ENCODE results near the gene ATP6V1B1.

The ATP6V1B1 gene

DNA sequence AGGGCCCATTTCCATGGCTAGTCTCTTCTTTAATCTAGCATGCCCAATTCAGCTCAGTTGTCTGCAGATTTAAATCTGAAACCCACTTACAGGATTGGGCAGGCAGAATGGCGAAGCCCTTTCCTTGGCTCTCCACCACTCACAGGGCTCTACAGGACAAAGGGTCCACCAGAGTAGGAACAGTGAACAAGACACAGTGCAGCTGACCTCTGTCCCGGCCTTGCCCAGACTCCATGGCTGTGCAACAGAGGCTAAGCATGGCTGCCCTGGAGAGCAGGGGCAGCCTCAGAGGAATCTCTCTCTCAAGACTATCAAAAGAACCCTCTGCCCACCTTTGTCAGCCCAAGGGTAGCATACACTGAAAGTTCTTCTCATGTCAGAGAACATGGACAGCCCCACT lies 9.7 kb upstream of the ATP6V1B1 start:
- no peak for DNase-seq (ENCODE audit: low read depth in 1 of 2, low spot score in 1 of 2)

DNA sequence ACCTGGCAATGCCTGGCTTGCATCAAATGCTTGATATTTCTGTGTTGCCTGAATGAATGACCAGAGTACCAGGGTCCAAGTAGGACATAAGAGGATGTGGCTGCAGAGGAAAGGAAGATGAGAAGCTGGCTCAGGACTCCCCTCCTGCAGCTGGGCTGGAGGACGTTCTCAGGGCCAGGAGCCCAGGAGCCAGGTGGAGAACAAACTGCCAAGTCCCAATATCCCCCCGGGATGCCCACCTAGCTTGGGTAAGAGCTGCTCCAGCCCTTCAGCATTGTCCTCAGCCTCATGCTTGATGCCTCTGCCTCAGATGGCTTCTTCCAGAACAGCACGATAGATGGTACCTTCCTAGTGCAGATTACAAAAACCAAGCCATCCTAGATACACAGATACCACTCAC lies 8.6 kb upstream of the ATP6V1B1 start:
- no peak for DNase-seq (ENCODE audit: low read depth in 1 of 2, low spot score in 1 of 2)

DNA sequence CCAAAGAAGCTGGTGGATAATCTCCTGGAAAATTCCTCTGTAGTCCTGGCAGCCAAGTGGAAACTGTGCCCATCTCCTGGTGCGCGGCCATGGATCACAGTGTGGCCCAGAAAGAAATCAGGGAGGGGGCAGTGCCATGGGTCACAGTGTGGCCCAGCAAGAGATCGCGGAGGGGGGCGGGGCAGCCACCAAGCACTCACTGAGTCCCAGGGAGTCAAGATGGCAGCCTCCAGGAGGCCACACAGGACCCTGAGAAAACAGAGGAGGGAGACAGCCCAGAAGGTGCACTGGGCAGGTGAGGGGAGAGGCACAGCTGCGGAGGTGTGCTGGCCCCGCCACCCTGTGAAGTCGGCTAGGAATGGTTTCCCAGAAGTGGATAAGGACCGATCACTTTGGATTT lies 8.1 kb upstream of the ATP6V1B1 start:
- DNase-seq (ENCODE audit: low read depth in 1 of 2, low spot score in 1 of 2): no peak

DNA sequence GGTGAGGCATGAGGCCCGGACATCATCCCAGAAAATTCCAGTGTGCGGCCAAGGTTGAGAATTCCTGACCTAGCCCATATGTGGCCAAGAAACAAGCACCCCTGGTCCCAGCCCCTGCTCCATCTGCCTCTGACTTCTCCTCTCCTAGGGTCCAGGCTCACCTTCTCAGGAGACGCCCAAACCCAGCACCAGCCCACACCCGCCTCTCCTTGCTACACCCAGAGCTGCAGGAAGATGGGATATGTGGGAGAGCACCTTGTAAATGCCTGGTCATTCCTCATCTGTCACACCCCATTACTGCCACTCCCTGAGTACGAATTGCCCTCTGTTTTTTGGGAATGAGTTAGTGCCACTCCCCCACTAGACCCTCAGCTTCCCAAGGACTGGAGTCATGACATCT lies 7.3 kb upstream of the ATP6V1B1 start:
- DNase-seq (ENCODE audit: low read depth in 1 of 2, low spot score in 1 of 2): no peak

DNA sequence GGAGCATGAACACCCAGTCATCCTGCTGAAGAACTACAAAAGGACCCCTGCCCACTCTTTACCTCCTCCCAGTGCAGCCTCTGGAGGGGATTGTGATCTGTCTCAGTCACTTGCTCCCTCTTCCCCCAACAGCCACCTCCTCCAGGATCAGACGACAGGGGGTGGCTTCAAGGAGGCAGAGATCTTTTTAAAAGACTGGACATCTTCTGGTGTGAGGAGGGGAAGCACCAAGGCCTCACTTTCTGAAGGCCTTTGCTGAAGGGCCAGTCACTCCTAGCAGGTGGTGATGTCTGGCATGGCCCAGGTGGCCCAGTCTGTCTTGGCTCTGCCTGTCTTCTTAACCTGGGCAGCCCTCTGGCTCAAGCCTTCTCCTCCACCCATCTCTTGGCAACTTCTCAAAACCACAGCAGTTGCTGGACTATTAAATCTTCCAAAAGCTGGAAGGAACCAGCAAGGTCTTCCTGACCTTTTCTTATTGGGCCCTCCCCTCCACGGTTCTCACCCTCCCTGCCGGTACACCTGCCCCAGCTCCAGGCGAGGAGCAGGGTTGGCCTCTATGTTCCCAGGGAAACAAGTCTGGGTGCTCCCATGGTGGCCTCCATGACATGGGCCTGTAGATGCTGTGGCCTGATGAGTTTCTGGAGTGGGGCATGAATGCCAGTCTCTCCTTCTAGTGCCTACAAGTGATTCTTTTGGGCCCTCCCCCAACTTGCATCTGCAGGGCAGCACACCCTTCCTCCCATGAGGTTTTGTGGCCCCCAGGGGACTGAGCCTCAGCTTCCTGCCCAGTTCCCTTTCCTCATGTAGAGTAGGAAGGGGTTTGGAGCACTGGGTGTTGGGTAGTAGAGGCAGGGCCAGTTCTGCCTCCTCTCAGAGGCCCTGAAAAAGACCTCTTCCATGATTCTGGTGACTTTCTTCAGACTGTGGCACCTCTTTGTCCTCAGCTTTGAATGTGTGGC lies 5.0 kb upstream of the ATP6V1B1 start:
- no peak for DNase-seq (ENCODE audit: low read depth in 1 of 2, low spot score in 1 of 2)

DNA sequence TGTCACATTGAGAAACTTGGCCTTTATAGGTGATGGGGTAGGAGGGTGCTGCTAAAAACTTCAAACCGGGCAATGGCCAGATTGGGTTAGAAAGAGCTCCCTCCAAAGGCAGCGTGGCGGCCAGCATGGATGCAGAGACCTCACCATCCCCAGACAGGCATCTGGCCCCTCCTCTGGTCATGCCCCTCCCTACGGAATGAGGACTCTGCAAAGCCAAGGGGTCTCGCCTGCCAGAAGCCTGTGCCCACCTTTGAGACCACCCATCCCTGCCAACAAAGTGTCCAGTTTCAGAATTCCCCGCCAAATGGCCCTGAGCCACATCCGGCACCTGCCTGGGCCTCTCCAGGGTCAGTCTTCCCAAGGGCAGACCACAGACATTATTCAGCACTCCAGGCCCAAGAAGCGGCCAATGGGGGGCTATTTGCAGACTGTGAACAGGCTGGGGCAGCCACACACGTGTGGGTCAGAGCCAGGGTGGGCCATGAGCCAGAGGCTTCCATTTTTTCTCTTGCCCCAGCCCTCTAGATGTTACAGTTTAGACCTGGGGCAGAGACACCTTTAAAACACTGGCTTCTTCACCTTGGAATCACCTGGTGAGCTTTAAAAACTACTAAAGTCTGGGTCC lies 4.2 kb upstream of the ATP6V1B1 start:
- no peak for DNase-seq (ENCODE audit: low read depth in 1 of 2, low spot score in 1 of 2)

DNA sequence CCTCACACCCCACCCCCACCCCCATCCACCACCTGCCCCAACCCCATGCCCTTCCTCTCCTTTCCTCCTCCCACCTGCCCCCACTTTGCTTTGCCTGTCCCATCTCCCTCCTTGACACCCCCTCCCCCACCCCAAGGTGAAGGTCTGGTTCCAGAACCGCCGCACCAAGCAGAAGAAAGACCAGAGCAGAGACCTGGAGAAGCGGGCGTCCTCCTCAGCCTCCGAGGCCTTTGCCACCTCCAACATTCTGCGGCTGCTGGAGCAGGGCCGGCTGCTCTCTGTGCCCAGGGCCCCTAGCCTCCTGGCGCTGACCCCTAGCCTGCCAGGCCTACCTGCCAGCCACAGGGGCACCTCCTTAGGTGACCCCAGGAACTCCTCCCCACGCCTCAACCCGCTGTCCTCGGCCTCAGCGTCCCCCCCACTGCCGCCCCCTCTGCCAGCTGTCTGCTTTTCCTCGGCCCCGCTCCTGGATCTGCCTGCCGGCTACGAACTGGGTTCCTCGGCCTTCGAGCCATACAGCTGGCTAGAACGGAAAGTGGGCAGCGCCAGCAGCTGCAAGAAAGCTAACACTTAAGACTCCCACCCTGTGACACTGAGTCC lies 3.0 kb upstream of the ATP6V1B1 start:
- no peak for DNase-seq (ENCODE audit: low read depth in 1 of 2, low spot score in 1 of 2)

DNA sequence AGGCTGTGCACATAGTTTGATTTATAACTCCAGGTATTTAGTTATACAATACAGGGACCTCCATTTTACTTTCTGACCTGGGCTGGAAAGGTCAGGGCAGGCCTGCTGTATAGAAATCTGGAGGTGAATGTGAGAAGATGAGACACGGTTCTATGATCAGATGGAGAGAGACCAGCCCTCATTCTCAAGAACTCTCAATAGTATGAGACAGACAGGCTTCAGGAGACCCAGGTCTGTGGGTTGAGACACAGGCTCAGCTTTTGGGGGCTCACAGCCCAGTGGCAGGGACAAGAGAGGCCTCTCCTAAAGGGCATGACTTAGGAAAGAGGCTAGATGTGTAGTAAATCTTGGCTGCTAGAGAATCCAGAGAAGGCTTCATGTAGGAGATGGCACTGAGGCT lies 719 bp upstream of the ATP6V1B1 start:
- DNase-seq (ENCODE audit: low read depth in 1 of 2, low spot score in 1 of 2): no peak

DNA sequence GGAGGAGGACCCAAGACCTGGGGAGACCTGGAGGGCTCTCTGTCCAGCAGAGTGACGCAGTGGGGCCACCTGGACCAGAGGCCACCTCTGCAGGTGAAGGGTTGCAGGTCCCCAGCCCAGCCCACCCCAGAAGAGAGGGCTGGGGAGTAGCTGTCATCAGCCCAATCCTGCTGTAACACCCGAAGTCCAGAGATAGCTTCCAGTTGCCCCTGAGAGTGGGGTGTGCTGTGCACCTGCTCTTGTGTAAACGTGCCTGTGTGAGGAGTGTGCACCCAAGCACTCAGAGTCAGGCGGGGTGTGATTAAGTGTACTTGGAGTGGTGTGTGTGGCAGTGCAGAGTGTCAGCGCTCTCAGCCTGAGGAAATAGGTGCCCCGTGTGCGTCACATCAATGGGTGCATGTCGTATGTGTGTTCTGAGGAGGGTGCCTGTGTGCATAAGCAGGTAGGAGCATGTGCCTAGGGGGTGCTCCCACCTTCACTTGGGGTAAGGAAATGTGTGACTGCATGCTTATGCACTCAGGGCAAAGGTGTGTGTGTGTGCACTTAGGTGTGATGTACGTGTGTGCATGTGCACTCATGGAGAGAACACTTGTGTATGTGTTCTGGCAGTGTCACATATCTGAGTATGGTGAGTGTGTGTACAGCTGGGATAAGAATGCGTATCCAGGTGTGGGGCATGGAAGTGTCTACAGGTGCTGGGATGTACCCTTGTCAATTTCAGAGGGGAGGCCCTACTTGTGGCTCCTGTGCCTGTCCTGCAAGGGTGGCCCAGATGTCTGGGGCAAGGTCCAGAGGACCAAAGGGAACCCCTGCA lies 672 bp downstream of the ATP6V1B1 start:
- DNase-seq (ENCODE audit: low read depth in 1 of 2, low spot score in 1 of 2): no peak

DNA sequence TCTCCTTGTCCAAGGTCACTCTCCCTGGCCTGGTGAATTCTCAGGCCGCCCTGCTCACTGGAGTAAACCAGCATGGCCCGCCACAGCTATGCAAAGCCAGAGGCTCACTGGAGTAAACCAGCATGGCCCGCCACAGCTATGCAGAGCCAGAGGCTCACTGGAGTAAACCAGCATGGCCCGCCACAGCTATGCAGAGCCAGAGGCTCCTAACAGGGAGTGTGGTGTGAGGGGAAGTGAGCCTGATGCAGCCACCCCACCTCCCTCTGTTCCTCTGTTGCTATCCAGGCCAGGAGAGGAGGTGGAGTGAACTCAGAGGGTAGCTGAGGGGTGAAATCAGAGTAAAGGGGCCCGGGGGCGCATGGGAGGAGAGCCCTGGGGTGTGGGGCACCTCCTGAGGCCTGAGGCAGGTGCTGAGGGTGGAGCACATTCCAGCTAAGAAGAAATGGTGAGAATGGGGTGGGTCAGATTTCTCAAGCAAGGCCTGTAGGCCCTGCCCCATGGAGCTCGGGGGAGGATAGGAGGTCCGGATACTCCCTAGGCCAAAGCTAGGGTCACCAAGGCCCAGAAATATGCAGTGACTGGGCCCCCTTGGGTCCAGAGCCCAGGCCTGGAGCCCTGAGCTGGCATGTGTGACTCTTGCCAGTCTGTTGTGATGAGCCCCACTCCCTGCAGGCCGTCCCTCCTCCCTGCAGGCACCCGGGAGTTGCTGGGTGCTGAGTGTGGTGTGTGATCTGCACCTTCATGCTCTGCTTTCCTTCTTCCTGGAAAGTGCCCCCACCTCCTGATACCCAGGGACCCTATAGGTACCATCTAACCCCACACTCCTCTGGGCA lies 1.5 kb downstream of the ATP6V1B1 start:
- no peak for DNase-seq (ENCODE audit: low read depth in 1 of 2, low spot score in 1 of 2)

DNA sequence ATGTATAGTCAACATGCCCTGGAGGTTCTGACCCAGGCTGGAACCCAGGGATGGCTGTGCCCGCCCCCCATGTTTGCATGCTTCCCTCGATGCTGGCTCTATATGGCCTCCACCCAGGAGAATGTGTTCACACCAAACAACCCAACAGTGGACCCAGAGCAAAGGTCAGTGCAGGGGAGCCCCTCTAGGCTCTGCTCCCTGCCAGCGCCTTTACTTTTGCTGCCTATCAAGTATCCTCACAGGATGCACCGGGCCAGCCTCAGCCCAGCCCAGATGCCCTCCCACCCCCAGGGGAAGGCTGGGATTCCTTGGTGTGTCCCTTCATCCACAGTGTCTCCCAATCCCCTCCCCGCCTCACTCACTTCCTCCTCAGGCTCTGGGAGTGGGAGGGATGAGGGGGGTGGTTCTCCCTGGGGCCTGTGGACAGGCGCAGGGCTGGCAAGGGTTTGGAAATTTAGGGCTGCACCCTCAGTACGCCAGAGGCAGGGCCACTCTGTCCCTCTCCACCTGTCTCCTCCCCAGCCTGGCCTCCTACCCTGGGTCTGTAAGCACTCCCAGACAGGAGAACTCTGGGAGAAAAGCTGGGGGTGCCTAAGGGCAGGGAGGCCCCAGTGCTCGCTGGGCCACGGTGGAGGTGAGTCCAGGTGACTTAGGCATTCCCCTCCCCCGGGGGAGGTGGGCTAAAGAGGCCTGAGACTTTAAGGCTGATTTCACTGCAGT lies 2.3 kb downstream of the ATP6V1B1 start:
- DNase-seq (ENCODE audit: low read depth in 1 of 2, low spot score in 1 of 2): no peak

DNA sequence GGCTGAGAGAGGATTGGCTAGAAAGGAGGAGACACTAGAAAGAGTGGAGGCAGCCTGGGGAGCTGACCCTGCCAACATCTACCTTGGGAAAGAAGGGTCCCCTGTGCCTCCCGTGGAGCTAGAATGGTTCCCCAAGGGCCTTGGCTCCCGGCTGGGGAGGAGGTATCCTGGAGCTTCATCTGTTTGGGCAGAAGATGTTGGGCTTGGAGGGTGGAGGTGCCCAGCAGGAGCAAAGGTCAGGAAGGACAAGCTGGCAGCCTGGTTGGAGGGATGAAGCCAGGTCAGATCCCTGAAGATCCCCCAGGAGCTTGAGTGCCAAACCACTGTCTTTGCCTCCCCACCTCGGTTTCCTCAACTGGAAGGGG lies 2.9 kb downstream of the ATP6V1B1 start:
- DNase-seq (ENCODE audit: low read depth in 1 of 2, low spot score in 1 of 2): no peak

DNA sequence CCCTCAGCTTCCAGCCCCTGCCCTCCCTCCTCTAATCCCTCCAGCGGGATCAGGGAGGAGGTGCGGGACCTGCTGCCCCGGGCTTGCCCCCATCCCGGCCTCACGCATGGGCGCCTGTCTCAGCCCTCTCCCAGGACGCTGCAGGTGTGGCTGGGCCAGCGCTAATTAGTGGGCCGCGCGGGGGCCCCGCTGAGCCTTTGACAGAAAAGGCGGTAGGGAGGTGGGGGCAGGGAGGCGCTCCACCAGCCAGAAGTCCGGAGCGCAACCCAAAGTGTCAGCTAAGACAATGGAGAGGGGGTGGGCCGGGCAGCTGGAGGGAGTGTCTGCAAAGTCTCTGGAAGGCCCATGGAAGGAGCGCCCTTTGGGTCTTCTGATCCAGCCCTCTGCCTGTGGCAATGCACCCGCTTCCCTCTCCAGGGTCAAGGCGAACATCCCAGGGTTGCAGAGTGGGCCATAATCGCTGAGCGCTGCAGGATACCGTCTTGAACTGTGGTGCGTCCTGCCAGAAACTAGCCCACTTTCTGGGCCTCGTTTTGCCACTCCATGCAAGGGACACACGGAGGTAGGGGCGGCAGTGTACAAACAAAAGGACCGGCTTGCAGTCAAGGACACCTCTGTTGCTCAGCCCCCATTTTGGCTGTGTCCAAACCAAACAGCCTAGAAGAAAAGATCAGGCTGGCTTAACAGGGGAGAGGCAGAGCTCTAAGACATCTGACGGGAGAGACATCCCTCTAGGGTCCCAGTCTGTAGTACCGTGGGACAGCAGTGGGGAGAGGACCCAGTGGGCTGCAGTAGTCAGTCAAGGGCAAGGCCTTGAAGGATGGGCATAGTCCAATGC lies 3.5 kb downstream of the ATP6V1B1 start:
- DNase-seq (ENCODE audit: low read depth in 1 of 2, low spot score in 1 of 2): no peak

DNA sequence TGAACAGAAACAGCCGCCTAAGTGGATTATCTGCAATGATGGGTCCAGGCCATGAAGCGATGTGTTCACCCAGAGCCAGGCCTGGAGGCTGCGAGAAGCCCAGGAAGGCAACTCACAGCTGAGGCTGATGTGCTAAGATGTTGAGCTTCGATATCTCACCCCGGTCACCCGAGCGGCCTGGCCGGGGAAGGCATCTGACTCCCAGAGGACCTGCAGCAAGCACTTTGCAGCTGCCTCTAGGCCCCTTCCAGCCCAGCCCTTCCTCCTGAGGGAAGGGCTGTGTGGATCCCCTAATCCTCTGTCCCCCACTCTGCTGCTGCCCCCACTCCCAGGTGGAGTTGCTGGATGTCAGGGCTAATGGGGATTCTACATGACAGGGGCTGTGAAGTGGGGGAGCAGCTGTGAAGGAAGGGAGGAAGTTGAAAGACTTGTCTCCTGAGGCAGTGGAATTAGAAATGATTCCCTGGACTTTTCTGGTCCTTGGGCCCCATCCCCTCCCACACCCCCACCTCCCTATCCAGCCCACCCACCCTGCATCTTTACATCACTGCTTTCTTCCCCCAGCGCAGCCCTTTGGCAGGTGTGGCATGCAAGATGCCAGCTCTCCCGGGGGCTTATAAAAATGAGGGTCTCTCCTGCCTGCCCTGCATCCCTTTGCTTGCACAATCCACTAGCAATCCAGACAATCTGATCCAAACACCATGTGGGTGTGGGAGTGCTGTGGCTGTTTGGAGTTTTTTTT lies 4.3 kb downstream of the ATP6V1B1 start:
- DNase-seq (ENCODE audit: low read depth in 1 of 2, low spot score in 1 of 2): no peak

DNA sequence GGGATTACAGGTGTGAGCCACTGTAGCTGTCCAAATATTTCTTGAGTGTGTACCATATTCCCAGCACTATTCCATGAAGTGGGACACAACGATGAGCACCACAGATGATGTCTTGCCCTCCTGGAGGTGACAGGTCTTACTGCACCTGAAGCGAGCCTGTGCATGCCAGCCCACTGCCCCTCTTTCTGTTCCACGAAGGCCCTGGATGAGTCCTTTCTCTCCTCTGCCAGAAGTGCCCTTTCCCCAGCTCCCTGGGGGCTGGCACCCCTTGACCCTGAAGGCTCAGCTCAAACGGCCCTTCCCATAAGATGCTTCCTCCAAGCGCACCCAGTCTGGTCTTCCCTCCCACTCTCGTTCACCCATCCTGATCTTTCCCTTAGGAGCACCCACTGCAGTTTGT lies 5.5 kb downstream of the ATP6V1B1 start:
- no peak for DNase-seq (ENCODE audit: low read depth in 1 of 2, low spot score in 1 of 2)

DNA sequence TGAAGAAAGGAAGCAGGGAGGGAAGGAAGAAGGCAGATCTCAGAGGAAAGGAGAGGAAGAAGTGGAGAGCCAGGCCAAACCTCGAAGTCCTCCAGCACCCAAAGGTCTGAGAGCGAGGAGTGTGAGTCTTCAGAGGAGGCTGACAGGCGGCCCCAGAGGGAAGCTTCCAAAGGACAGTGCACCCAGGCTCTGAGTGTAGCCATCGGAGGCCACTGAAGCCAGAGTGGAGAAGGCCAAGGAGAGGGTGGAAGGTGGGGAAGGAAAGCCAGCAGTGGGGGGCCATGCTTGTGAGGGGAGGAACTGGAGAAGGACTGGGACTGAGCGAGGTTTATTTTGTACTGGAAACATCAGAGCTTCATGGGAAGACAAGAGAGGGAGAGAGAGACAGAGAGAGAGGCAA lies 6.0 kb downstream of the ATP6V1B1 start:
- DNase-seq (ENCODE audit: low read depth in 1 of 2, low spot score in 1 of 2): no peak

DNA sequence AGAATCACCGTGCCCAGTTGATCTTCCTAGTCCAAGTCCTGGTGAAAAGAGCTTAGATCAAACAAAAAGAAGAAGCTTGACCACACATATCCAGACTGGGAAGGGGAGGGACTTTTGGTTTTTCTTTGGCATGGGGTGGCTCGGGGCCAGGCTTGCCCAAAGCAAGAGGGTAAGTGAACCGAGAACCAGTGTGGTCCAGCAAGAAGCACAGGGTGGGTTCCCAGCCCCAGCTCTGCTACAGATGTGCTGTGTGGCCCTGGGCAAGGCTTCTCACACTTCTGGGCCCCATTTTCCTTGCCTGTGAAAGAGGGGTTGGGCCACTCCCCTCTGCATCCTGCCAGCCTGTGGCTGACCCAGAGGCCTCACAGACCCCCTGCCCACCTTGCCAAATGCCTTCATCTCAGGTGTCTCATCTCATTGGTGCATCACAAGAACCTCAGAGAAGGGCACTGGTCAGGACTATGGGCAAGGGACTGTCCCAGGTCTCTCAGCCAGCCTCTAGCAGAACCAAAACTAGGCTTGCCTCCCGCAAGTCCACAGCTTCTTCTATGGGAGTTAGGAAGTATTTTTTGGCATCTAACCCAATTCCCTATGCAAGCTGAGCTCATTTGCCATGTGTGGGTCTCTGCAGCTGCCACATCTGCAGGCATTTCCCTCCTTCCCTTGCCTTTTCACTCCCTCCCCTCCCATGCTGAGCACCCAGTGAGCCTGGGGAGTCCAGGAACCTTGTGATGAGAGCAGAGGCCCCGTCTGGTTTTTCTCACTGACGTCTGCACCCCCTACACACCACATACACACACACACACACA lies 6.9 kb downstream of the ATP6V1B1 start:
- no peak for DNase-seq (ENCODE audit: low read depth in 1 of 2, low spot score in 1 of 2)
